Amygdala (tissue), 56 donors: Measurements from ENCODE around the gene WNT9A.
"Not testable (repeated sequence)": the region's sequence is repeated elsewhere in the genome, so short reads cannot be mapped to it uniquely, and the experiment has no call there.

Experiments
- DNase-seq, 56 donors: peaks; one replicate each; lab custom pipeline; 2025; lab: John Stamatoyannopoulos, UW

The WNT9A gene

DNA sequence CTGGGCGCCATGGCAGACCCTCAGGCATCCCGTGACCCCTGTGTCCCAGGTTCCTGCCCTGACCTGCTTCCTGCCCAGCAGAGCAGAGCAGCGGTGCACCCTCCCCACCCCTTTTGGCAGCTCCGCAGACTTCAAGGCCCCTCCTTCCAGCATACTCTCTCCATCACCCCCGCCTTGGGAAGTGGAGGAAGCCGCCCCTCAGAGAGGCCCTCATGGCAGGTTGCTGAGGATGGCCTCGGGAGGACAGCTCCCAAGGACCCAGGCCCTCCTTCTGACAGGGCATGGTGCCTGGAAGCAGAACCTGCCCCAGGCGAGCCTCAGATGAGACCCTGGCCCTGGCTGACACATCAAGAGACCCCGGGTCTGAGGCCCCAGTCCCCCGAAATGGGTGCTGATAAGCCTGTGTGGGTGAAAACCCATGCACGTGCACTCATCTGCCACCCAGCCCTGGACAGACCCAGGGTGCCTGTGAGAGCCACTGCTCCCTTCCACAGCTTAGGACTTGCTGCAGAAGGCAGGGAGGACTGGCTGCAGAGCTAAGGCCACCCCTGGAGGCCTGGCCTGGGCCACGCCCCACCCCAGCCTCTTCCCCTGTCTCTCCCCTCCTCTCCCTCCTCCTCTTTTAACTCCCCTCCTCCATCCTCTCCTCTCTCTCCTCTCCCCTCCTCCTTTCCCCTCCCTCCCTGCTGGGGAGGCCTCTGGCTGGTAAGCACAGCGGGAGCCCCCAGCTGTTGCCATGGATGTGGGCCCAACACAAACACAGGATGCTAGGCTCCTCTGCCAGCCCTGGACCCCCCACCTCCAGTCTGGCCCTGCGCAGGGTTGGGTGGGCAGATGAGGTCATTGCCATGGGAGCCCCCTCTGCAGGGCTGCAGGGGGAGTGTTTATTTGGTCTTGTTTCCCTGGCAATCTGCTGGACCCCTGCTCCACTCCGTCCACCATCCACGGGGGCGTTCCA, 33.7 kb downstream of the WNT9A start:
- no peak for DNase-seq

DNA sequence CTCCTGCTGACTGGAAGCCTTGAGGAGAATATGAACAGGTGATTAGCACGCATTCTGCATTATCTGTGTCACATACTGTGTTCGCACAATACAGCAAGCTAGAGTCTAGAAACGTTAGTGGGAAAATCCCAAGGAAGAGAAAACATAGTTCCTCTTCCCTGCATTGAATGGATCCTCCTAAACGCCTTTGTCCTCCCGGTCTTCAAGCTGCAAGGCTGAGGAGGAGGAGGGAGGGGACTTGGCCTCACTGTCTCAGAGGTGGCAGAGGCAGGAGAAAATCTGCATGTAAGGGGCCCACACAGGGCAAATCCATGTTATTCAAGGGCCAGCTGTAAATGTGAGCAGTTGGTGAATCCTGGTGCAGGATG, 34.4 kb downstream of the WNT9A start:
- DNase-seq = no peak

GRCh38 chr1:227912866-227913265, 34.9 kb downstream of the WNT9A start:
- no peak for DNase-seq

GRCh38 chr1:227911376-227911775, 36.4 kb downstream of the WNT9A start:
- DNase-seq = no peak

DNA sequence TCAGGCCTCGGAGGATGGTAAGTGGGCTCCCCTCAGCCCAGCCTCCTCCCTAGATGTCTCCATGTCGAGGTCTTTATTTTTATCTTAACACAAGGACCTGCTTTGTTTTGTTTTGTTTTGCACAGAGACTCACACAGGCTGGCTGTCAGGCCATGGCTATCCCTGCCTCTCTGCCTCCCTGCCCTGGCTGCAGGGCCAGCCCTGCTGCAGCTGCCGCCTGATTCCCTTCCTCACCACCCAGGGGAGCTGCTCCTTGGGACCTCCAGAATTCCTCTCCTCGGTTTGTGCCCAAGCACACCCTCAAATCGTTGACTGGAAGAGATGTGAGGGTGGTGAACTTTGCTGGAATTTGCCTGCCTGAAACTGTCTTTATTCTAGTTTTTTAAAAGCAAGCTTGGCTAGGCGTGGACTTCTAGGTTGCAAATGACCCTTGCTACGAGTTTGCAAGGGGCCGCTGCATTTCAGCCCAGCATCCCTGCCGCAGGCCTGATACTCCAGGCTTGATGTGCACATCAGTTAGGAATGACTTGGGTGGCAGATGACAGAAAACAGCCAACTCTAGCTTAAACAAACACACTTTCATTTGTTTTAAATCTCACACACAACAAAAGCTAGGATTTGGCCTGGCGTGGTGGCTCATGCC, 37.1 kb downstream of the WNT9A start:
- DNase-seq = peak in 8 of 56 donors; percentile 10 to 26 (median 18)

- not testable (repeated sequence) for DNase-seq
These were observed 37.8 kb downstream of the WNT9A start for GRCh38 chr1:227909923-227910328.

DNA sequence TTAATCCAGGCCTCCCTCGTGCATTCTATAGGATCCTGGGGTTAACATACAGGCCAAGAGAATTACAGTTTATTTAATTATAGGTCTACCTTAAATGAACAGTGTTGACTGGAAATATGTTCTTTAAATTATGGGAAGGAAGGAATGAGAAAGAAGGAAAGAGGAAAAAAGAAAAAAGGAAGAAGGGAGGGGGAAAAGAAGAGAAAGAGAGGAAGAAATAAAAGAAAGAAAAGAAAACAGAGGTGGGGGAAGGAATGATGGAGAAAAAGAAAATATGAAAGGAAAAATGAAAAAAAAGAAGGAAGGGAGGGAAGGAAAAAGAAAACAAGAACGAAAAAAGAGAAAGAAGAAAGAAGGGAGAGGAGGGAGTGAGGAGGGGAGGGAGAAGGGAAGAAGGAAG, 38.5 kb downstream of the WNT9A start:
- no peak for DNase-seq

DNA sequence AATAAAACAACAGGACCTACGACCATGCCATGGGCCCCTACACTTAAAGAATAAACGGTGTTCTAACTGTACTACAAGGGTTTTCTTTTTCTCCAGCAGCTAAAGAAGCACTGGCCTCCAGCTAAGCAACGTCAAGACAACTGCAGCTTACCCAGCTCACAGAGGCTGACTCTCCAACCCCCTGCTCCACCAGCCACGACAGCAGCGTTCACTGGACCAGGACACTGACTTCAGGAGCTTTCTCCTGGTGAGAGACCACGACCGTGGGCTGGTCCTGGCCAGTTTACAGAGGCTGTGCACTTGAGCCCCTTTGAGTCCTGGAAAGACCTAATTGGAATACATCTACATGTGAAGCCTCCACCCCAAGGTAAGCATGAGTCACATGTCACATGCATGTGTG, 39.4 kb downstream of the WNT9A start:
- no peak for DNase-seq

- DNase-seq = no peak
These were observed 40.2 kb downstream of the WNT9A start for GRCh38 chr1:227907439-227908015.

DNA sequence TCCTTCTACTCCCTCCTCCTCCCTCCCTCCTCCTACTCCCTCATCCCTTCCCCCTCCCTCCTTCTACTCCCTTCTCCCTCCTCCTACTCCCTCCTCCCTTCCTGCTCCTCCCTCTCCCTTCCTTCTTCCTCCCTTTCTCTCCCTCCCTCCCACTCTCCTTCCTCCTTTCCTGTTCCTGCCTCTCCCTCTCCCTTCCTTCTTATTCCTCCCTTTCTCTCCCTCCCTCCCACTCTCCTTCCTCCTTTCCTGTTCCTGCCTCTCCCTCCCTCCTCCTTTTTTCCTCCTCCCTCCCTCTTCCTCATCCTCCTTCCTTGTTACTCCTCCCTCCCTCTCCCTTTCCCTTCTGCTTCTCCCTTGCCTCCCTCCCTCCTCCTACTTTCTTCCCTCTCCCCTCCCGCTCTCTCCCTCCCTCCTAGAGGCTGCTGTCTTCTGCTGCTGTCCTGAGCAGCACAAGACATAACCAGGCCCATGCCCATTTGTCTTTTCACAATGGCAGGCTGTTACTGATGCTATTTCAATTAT, 41.1 kb downstream of the WNT9A start:
- DNase-seq = no peak

GRCh38 chr1:227905573-227906487, 41.9 kb downstream of the WNT9A start:
- DNase-seq = no peak

DNA sequence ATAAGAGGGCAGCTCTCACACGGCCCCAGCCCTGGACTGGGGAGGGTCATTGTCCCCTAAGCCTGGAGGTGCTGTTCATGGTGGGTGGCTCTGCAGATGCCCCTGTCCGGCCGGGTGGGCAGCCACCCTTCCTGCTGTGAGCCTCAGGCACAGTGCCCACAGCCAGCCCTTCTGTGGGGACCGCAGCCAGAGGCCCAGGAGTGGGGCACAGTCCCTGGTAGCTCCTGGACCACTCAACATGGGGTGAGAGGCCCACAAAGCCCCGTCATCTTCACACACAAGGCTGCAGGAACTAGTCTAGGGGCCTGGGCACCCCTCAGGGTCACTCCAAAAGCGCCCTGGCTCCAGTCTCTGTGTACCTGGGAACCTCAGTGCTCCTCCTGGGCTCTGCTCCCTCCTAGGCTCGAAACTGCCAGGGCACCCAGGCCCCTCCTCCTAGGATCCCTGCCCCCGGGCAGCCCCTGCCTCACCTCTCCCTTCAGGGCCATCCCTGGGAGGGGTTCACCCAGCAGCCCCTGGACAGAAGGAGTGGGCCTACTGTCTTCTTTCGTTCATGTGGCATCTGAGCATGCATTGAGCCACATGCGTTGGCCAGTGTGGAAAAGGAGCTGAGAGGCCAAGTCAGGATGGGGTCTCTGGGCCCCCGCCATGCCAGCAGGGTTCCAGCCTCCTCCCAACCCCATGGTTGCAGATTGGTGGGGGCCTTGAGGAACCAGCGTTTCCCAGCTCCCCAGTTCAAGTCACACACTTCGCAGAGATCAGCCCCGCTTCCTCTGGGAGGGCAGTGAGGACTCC, 43.0 kb downstream of the WNT9A start:
- DNase-seq = no peak

DNA sequence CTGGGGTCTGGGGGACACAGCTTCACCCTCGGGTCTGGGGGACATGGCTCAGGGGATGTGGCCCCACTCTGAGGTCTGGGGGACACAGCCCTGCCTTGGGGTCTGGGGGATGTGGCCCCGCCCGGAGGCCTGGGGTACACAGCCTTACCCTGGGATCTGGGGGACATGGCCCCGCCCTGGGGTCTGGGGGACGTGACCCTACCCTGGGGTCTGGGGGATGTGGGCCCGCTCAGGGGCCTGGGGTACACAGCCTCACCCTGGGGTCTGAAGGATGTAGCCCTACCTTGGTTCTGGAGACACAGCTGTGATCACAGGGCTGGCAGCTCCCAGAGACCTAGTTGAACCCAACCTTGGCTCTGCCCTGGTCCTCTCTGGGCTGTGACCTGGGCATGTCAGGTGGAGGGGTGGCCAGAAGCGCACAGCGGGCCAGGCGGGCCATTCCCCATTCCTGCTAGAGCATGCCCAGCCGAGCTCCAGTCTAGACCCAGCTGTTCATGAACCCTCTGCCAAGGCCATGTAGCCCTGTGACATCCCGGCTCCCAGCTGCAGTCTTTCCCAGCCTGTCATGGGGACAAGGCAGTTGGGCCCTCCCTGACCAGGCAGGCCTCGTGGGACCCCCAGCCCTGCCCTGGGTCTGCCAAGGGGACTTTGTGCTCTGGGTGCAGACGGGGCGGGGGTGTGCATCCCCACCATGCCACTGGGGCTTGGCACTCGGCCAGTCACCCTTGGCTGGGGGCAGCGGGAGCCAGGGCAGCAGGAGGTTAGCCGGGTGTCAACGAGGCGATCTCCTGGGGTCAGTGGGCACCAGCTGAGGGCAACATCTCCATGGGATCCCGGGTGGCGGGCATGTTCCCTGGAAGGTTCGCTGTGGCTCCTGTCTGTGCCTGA, 43.9 kb downstream of the WNT9A start:
- peak in 10 of 56 donors; percentile 18 to 58 (median 24) for DNase-seq

DNA sequence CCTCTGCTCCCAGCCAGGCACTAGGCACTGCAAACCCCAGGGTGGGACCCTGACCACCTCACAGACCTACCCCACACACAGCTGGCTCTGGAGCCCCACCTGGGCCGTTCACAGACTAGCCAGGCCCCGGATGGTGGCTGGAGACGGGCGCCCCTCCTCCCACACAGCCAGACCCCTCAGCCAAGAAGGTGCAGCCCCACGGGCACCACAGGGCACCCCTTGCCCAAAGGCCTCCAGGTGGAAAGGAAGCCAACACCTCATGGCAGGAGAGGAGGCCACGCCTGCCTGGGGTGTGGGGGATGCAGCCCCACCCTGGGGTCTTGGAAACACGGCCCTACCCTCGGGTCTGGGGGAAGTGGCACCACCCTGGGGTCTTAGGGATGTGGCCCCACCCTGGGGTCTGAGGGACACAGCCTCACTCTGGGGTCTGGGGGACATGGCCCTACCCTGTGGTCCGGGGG, 44.6 kb downstream of the WNT9A start:
- no peak for DNase-seq

- DNase-seq = no peak
These were observed 45.1 kb downstream of the WNT9A start for GRCh38 chr1:227902641-227902990.

GRCh38 chr1:227901906-227902640, 45.7 kb downstream of the WNT9A start:
- DNase-seq = no peak

DNA sequence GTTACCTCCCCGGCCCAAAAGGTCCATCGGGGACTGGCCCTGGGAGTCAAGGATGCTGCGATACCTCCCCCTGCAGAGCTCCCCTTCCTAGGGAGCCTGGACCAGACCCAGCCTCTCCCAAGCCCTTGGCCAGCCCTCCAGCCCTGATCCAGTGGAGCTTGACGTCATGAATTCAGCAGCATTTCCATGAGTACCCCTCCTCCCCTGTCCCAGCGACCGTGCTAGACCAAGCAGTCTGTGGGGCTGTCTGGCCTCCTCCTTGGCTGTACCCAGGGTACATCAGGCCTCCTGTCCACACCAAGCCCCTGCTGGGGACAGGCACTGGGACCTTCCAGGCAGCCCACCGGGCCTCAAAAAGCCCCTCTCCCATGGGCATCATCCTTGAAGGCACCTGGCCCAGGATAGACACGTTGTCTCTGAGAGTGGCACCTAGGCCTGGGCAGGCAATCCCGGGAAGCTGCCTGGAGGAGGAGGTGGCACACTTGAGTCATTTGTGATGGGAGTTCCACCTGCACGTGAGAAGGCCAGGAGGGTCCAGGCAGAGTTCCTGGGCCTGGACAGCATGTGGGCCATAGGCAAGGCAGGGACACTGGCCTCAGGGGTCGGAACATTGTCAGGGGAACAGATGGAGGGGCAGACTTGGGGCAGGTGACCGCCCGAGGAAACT, 46.4 kb downstream of the WNT9A start:
- DNase-seq = no peak
